Activated T-cell treated with anti-CD3 and anti-CD28 coated beads, Interleukin-2, amount 50 U/mL, for 72 hours (primary cell): ENCODE measurements around the gene LCLAT1. TPM values are rescaled to one million over a fixed set of nuclear protein-coding genes. Genes with fewer than 3 reads are reported as not detected.

ENCODE experiments used
- ATAC-seq, 2 donors: fragments of 150-1000 bp; cut with Tn5 transposase; replicated peaks in 1 of 2; 2 replicates each; pipeline ENCODE4 v1.10.0; 2021; ENCODE audit warnings: moderate library complexity in 2 of 2, mild to moderate bottlenecking in 1 of 2
- DNase-seq, 2 donors: peaks; one replicate each; pipeline ENCODE4 v3.0.0; 2021 to 2022; ENCODE audit warnings: mixed read lengths in 1 of 2
- H3K27ac Mint-ChIP-seq: one replicate; pipeline ENCODE4 v1.8.0; 2022; ENCODE audit warnings: mild to moderate bottlenecking, moderate library complexity, mixed read lengths
- H3K27me3 Mint-ChIP-seq: one replicate; pipeline ENCODE4 v1.8.0; 2022; ENCODE audit warnings: low read depth, mixed read lengths
- H3K36me3 Mint-ChIP-seq, 2 donors: one replicate each; pipeline ENCODE4 v1.8.0; 2022; ENCODE audit warnings: mixed read lengths in 2 of 2, mild to moderate bottlenecking in 1 of 2; ENCODE audit not compliant: insufficient read depth in 2 of 2
- H3K4me1 Mint-ChIP-seq: one replicate; pipeline ENCODE4 v1.8.0; 2022; ENCODE audit warnings: low read depth, mixed read lengths
- H3K4me3 Mint-ChIP-seq, 2 donors: one replicate each; pipeline ENCODE4 v1.8.0; 2022; ENCODE audit warnings: mild to moderate bottlenecking in 2 of 2, mixed read lengths in 2 of 2, moderate library complexity in 2 of 2
- H3K9me3 Mint-ChIP-seq, 2 donors: one replicate each; pipeline ENCODE4 v1.8.0; 2022; ENCODE audit warnings: mixed read lengths in 2 of 2
- total RNA-seq, 2 donors: library from RNA; stranded (reverse); gene quantifications; one replicate each; pipeline ENCODE4 v1.2.3, GENCODE V29; 2022

The LCLAT1 gene
- 10 to 100 TPM; 46.6 to 51.6 TPM for total RNA-seq

DNA sequence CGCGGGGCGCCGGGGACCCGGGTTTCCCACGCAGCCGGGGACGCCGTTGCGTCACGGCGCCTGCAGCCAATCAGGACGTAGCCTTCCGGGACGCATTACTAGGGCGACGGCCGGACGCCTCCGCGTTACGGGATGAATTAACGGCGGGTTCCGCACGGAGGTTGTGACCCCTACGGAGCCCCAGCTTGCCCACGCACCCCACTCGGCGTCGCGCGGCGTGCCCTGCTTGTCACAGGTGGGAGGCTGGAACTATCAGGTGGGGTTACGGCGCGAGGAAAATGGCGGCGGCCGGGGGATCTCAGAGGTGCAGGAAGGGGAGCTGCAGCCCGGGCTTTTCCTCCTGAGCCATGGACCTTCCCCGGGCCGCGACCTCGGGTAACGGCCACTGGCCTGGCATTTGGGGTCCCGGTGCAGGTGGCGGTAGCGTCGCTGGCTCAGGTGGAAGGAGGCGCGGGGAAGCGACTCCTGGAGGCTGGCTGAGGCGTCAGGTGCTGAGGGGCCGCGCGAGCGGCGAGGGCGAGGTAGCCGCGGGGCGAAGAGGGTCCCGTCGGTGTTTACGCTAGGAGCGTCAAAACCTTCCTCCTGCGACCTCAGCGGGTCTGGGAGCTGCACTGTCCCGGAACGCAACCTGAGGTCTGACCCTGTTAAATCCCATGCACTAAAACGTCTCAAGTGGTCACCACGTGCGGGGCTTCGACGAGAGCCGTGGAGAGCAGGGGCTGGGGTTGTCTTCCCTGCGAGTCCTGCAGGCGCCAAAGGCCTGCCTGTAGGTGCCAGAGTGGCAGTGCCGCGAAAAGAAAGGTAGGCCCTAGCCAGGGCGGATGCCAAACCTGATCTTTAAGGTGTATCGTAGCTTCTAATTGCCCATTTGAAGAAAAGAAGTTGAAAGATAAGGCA lies at the start of gene LCLAT1:
TSS of gene LCLAT1 (plus strand) at position 98 of the 897 bp plus-strand sequence. CDS start 78,345 bp downstream, outside the sequence.
- peak within 1 kb of the TSS; percentile 92 for H3K27ac Mint-ChIP-seq
- DNase-seq (peak; percentile 90 to 91), ATAC-seq (peak; percentile 86 to 89)
- peak within 1 kb of the TSS; percentile 94 to 98 for H3K4me3 Mint-ChIP-seq
- peaks cover 2 to 18% of the 10 kb centered on the region in 2 donors for H3K36me3 Mint-ChIP-seq
- no peaks in the 10 kb centered on the region for H3K9me3 Mint-ChIP-seq
- H3K27me3 Mint-ChIP-seq = no peaks in the 10 kb centered on the region
- H3K4me1 Mint-ChIP-seq = peaks cover 71% of the 10 kb centered on the region

DNA sequence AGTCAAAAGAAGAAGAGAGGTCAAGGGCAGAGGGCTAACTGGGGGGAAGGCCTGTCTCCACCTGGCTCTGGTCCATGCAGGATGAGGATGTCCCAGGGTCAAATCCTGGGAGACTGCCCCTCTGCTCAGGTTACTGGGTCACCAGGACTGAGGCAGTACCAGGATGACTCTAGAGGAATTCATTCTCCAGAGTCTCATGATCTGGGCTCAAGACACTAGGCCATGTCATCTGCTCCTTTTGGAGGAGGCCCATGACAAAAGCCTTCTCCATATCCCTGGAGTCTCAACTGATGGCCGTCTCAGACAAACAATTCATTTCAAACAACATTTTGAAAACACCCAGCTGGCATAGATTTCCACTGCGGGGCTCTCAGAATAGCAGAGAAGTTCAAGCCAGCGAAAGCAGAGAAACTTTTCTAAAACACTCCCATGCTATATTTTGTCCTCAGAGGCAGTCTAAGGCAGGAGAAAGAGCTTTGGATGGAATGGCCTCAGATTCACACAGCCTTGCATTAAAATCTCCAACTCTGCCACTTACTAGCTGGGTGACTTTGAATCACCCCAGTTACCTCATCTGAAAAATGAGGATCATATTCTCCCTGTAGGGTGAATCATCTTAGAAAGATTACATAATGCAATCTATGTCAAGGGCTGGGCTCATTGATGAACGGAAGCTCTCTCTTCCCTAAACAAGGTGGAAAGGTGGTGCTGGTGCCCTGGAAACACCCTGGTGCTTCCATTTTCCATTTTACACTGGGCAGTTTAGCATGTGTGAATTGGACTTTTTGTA lies 48.8 kb upstream of the LCLAT1 start:
- no peak for DNase-seq
- Mint-ChIP-seq H3K27me3 (no peaks in the 10 kb centered on the region), H3K36me3 (no peaks in the 10 kb centered on the region), H3K4me3 (no peak overlapping the region), H3K4me1 (no peaks in the 10 kb centered on the region), H3K27ac (no peak overlapping the region), H3K9me3 (peaks cover 0 to 4% of the 10 kb centered on the region in 2 donors)
- no peak for ATAC-seq

GRCh38 chr2:30400151-30400954 lies 46.7 kb upstream of the LCLAT1 start:
- ATAC-seq = no peak
- Mint-ChIP-seq H3K27ac (no peak overlapping the region), H3K4me3 (no peak overlapping the region), H3K36me3 (no peaks in the 10 kb centered on the region), H3K9me3 (peaks cover 0 to 4% of the 10 kb centered on the region in 2 donors), H3K27me3 (no peaks in the 10 kb centered on the region), H3K4me1 (peaks cover 16% of the 10 kb centered on the region)
- DNase-seq = no peak

DNA sequence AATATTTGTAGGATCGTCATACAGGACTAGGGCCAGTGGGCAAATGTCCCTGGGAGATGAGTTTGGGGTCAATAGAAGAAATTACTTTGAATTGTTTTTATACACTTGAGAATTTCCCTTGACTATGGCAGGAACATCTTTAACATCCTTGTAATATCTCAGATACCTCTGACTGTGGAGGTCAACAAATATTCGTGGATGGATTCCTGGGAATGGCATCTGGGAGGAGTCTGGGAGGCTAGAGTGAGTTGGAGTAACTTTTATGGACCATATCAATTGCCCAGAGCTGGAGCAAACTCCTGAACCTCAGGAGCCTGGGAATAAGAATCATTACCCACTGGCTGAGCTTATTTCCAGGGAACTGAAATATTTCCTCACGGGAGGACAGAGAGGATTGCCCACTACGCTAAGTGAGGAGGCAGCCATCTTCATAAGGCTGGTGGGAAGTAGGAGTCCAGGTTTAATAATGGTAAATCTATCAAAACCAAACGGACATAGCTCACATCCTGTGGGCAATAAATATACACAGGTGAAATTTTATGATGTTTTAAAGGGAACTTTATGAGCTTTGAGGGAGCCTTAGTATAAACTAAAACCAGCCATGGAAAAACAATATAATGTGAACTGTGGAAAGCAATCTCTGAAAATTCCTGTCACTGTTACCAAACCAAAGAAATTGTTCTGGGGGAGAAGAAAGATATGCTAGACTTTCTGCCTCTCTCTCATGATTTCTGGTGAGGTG lies 44.4 kb upstream of the LCLAT1 start:
- peaks cover 21% of the 10 kb centered on the region for H3K4me1 Mint-ChIP-seq
- DNase-seq (no peak), ATAC-seq (no peak)
- no peak overlapping the region for H3K27ac Mint-ChIP-seq
- H3K36me3 Mint-ChIP-seq = peaks cover 0 to 1% of the 10 kb centered on the region in 2 donors
- H3K27me3 Mint-ChIP-seq = no peaks in the 10 kb centered on the region
- H3K4me3 Mint-ChIP-seq = no peak overlapping the region
- peaks cover 0 to 4% of the 10 kb centered on the region in 2 donors for H3K9me3 Mint-ChIP-seq

DNA sequence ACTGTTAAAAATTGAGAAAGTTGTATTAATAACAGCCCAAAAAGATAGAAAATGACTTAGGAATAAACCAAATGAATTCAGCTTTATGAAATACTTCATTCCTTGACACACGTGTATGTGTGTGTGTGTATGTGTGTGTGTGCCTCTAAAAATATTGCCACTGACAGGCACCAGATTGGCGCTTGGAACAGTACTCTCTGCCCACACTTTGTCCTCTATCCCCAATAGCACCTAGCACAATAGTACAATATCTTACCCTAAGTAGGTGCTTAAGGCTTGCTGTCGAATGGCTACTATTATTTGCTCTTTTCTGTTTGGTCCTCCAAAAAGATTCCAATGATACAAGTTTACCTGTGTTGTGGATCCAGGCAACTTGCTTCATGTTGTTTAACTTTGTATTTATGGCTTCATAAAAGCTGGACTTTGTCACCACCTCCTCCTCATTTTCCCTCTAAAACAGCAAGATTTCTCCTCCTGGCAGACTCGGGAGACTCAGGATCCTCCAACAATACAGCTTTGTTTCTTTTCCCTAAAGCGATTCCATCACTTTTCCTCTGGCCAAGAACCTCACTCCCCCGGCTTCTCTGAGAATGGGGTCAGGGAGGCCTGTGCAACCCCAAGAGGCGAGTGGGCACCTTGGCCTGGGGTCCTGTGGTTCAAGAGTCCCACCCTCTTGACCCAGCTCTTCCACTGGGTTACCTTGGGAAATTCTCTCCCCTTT lies 43.3 kb upstream of the LCLAT1 start:
- Mint-ChIP-seq H3K27ac (no peak overlapping the region), H3K27me3 (no peaks in the 10 kb centered on the region), H3K4me1 (peaks cover 32% of the 10 kb centered on the region), H3K4me3 (no peak overlapping the region), H3K9me3 (peaks cover 0 to 1% of the 10 kb centered on the region in 2 donors), H3K36me3 (peaks cover 0 to 1% of the 10 kb centered on the region in 2 donors)
- DNase-seq (no peak), ATAC-seq (no peak)

DNA sequence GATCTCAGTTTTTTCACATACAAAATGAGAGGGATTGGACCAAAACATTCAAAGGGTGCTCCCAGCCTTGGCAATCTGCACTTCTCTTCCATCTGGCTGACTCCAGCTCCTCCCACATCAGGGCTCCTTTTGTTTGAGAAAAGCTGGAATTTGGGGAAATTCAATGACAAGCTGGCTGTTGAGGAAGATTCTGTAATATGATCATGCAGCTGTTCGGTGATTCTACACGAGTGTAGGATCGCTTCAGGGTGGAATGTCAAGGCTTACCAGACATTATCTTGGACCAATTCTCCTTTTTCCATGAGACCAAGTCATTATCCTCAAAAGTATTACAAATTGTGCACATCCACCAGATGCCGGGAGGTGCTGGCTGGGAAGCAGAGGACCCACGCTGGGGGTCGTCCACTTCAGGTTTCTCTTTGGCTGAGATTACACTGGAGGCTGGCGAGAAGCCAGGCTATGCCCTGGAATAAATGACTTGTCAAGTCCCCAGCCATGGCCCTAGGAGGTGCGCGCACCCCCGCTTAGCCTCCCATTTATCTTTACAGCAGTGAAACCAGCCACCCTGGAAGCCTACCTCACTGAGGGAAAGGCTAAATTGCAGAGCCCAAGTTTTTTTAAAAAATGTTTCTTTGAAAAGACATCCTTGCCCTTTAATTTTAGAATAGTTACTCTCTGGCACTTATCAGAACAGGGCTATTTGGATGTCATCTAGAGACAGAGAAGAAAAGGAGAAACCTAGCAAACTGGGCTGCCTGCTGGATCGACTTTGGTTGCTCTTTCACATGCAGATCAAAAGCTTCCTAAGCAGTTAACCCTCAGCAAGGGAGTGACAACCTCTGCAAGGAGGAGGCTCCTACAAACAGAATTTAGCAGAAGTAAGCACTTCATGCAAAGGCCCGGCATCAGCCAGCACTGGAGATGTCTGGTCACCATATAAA lies 42.5 kb upstream of the LCLAT1 start:
- Mint-ChIP-seq H3K4me1 (peaks cover 40% of the 10 kb centered on the region), H3K36me3 (peaks cover 0 to 1% of the 10 kb centered on the region in 2 donors), H3K27me3 (no peaks in the 10 kb centered on the region), H3K4me3 (no peak overlapping the region), H3K9me3 (peaks cover 0 to 1% of the 10 kb centered on the region in 2 donors), H3K27ac (no peak overlapping the region)
- DNase-seq (no peak), ATAC-seq (no peak)

DNA sequence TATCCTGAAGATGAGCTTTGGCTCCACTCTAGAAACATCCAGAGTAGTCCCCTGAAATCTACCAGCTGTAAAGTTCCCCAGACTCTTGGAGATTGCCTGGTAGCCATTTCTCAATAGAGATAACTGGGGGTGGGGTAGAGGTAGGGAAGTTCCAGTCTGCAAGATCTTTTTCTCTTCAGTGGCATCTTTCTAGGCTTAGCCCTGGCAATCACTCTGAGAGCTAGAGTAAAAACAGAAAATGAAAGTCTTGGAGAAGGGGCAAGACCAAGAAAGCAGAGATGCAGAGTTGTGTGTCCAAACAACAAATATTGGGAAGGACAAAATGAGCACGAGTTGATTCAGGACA lies 41.8 kb upstream of the LCLAT1 start:
- ATAC-seq = no peak
- Mint-ChIP-seq H3K9me3 (peaks cover 0 to 1% of the 10 kb centered on the region in 2 donors), H3K4me1 (peaks cover 47% of the 10 kb centered on the region), H3K36me3 (peaks cover 0 to 1% of the 10 kb centered on the region in 2 donors), H3K27ac (no peak overlapping the region), H3K27me3 (no peaks in the 10 kb centered on the region), H3K4me3 (no peak overlapping the region)
- DNase-seq = no peak

DNA sequence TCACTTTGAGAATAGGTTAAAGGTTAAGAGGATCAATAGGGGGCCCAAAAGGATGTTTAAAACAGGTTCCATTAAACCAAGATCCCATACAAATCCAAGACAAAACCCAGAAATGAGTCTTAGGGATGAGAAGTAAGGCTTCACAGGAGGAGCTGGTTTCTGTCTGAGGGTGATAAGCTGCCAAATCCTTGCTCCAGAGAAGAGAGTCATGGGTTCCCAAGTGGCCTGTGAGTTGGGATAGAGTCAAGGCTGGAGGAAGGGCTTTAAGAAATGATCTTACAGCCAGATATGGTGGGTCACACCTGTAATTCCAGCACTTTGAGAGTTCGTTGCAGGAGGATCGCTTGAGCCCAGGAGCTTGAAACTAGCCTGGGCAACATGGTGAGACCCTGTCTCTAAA lies 40.2 kb upstream of the LCLAT1 start:
- ATAC-seq = no peak

DNA sequence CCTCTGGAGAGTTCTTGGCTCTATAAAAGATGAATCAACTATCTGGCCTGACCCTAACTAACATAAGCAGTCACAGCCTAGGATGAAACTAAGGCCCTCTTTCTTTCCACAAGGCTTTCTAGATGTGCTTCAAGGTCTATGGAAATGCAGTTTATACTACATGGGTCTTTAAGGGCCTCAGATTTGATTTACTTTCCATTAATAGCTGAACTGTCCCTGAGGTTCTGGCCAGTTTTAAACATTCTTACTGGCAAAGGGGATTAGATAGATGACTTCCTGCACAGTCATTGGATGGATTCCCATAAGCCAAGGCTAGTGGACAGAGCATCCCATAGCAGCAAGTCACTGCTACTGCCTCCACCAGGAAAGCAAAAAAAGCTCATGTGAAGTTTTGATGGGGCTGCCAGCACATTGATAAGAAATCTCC lies 38.1 kb upstream of the LCLAT1 start:
- DNase-seq (no peak), ATAC-seq (no peak)
- Mint-ChIP-seq H3K27me3 (no peaks in the 10 kb centered on the region), H3K27ac (no peak overlapping the region), H3K4me3 (no peak overlapping the region), H3K9me3 (peaks cover 0 to 1% of the 10 kb centered on the region in 2 donors), H3K4me1 (peaks cover 59% of the 10 kb centered on the region), H3K36me3 (peaks cover 0 to 1% of the 10 kb centered on the region in 2 donors)

More for the DNA sequence above, 40.2 kb upstream of the LCLAT1 start:
- Mint-ChIP-seq H3K4me1 (peaks cover 63% of the 10 kb centered on the region), H3K27me3 (no peaks in the 10 kb centered on the region), H3K4me3 (no peak overlapping the region), H3K36me3 (peaks cover 0 to 1% of the 10 kb centered on the region in 2 donors), H3K27ac (no peak overlapping the region), H3K9me3 (peaks cover 0 to 1% of the 10 kb centered on the region in 2 donors)
- no peak for DNase-seq

DNA sequence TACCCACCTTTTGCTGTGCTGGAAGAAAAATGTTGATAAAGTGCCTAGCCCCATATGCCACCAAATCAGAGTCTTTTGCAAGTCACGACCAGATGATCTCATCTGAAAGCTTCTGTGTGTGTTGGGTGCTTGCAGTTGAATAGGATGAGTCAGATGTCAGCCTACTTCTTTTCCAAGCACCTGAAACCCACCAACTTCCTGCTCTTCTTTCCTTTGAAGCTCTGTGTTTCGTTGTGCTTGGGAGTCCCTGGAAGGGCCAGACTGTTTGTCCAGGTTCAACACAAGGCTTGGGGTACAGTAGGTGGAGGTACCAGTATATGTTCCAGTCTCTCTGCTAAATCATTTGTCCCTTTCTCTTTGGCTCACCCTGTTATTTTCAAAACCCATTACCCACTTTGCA lies 36.8 kb upstream of the LCLAT1 start:
- Mint-ChIP-seq H3K27me3 (no peaks in the 10 kb centered on the region), H3K27ac (peak overlapping the region; percentile 64), H3K36me3 (peaks cover 0 to 1% of the 10 kb centered on the region in 2 donors), H3K4me1 (peaks cover 48% of the 10 kb centered on the region), H3K4me3 (peak overlapping the region; percentile 27 to 42), H3K9me3 (peaks cover 0 to 1% of the 10 kb centered on the region in 2 donors)
- ATAC-seq (peak; percentile 77 to 87), DNase-seq (peak in 1 of 2 donors; percentile 20)
